ENCODE measurements around the gene NMT1. TPM values are rescaled to one million over a fixed set of nuclear protein-coding genes. Genes with fewer than 3 reads are reported as not detected.
A peak's percentile ranks its signal among the peaks of the same experiment; 100 is the strongest.

NMT1 gene
- total and polyA plus RNA-seq, 2 of the 13 experiments (the other 11 are each of a cell fraction or from before 2014, with no cell fraction given), result 75.7 to 142 TPM

DNA sequence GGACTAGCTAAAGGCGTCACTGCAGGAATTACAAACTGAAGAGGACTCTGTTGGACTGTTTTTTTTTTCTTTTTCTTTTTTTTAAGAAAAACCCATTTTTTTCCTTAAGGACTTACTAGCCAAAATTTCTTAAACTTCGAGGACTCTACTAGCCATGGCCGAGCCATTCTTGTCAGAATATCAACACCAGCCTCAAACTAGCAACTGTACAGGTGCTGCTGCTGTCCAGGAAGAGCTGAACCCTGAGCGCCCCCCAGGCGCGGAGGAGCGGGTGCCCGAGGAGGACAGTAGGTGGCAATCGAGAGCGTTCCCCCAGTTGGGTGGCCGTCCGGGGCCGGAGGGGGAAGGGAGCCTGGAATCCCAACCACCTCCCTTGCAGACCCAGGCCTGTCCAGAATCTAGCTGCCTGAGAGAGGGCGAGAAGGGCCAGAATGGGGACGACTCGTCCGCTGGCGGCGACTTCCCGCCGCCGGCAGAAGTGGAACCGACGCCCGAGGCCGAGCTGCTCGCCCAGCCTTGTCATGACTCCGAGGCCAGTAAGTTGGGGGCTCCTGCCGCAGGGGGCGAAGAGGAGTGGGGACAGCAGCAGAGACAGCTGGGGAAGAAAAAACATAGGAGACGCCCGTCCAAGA is 88.0 kb downstream of the NMT1 start (continued):
- TF ChIP-seq REPIN1 (CRISPR knock-in tag; IDR thresholded peaks at IDR 0.05; ENCODE audit: borderline replicate concordance, low read depth) (peak; percentile 67), ZNF558 (CRISPR knock-in tag; IDR thresholded peaks at IDR 0.05; ENCODE audit: borderline replicate concordance) (no peak), ARID2 (CRISPR knock-in tag; IDR thresholded peaks at IDR 0.05; ENCODE audit: borderline replicate concordance) (peak; percentile 47), ZNF792 (CRISPR knock-in tag; IDR thresholded peaks at IDR 0.05) (peak; percentile 74), ZNF790 (CRISPR knock-in tag; IDR thresholded peaks at IDR 0.05; ENCODE audit: borderline replicate concordance) (peak; percentile 79; the same call in 1 of the 2 replicates), HNRNPK (IDR thresholded peaks at IDR 0.05; ENCODE audit: low read depth, low read length, poor library complexity, severe bottlenecking) (peak; percentile 39), SSRP1 (CRISPR knock-in tag; IDR thresholded peaks at IDR 0.05) (peak; percentile 46; the same call in 1 of the 2 replicates), RAD21 (CRISPR knock-in tag; IDR thresholded peaks at IDR 0.05) (peak; percentile 94), KDM6A (CRISPR knock-in tag; IDR thresholded peaks at IDR 0.05; ENCODE audit: low read depth) (no peak), ZNF20 (CRISPR knock-in tag; IDR thresholded peaks at IDR 0.05) (no peak; the same call in 1 of the 2 replicates), MIER2 (CRISPR knock-in tag; IDR thresholded peaks at IDR 0.05) (peak; percentile 67; the same call in 1 of the 2 replicates), ISX (CRISPR knock-in tag; conservative IDR thresholded peaks at IDR 0.05) (no peak), ZNF17 (CRISPR knock-in tag; IDR thresholded peaks at IDR 0.05) (no peak), HOXA9 (CRISPR knock-in tag; IDR thresholded peaks at IDR 0.05; ENCODE audit: borderline replicate concordance) (no peak; the same call in none of the 2 replicates)
- TF ChIP-seq, protein P1, sequence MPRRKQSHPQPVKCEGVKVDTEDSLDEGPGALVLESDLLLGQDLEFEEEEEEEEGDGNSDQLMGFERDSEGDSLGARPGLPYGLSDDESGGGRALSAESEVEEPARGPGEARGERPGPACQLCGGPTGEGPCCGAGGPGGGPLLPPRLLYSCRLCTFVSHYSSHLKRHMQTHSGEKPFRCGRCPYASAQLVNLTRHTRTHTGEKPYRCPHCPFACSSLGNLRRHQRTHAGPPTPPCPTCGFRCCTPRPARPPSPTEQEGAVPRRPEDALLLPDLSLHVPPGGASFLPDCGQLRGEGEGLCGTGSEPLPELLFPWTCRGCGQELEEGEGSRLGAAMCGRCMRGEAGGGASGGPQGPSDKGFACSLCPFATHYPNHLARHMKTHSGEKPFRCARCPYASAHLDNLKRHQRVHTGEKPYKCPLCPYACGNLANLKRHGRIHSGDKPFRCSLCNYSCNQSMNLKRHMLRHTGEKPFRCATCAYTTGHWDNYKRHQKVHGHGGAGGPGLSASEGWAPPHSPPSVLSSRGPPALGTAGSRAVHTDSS (CRISPR knock-in tag; conservative IDR thresholded peaks at IDR 0.05), result peak; percentile 81; the same call in 1 of the 2 replicates
- TF ChIP-seq, protein P2, sequence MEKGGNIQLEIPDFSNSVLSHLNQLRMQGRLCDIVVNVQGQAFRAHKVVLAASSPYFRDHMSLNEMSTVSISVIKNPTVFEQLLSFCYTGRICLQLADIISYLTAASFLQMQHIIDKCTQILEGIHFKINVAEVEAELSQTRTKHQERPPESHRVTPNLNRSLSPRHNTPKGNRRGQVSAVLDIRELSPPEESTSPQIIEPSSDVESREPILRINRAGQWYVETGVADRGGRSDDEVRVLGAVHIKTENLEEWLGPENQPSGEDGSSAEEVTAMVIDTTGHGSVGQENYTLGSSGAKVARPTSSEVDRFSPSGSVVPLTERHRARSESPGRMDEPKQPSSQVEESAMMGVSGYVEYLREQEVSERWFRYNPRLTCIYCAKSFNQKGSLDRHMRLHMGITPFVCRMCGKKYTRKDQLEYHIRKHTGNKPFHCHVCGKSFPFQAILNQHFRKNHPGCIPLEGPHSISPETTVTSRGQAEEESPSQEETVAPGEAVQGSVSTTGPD (CRISPR knock-in tag; IDR thresholded peaks at IDR 0.05), result no peak
- TF ChIP-seq, protein P3, sequence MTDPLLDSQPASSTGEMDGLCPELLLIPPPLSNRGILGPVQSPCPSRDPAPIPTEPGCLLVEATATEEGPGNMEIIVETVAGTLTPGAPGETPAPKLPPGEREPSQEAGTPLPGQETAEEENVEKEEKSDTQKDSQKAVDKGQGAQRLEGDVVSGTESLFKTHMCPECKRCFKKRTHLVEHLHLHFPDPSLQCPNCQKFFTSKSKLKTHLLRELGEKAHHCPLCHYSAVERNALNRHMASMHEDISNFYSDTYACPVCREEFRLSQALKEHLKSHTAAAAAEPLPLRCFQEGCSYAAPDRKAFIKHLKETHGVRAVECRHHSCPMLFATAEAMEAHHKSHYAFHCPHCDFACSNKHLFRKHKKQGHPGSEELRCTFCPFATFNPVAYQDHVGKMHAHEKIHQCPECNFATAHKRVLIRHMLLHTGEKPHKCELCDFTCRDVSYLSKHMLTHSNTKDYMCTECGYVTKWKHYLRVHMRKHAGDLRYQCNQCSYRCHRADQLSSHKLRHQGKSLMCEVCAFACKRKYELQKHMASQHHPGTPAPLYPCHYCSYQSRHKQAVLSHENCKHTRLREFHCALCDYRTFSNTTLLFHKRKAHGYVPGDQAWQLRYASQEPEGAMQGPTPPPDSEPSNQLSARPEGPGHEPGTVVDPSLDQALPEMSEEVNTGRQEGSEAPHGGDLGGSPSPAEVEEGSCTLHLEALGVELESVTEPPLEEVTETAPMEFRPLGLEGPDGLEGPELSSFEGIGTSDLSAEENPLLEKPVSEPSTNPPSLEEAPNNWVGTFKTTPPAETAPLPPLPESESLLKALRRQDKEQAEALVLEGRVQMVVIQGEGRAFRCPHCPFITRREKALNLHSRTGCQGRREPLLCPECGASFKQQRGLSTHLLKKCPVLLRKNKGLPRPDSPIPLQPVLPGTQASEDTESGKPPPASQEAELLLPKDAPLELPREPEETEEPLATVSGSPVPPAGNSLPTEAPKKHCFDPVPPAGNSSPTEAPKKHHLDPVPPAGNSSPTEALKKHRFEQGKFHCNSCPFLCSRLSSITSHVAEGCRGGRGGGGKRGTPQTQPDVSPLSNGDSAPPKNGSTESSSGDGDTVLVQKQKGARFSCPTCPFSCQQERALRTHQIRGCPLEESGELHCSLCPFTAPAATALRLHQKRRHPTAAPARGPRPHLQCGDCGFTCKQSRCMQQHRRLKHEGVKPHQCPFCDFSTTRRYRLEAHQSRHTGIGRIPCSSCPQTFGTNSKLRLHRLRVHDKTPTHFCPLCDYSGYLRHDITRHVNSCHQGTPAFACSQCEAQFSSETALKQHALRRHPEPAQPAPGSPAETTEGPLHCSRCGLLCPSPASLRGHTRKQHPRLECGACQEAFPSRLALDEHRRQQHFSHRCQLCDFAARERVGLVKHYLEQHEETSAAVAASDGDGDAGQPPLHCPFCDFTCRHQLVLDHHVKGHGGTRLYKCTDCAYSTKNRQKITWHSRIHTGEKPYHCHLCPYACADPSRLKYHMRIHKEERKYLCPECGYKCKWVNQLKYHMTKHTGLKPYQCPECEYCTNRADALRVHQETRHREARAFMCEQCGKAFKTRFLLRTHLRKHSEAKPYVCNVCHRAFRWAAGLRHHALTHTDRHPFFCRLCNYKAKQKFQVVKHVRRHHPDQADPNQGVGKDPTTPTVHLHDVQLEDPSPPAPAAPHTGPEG (CRISPR knock-in tag; IDR thresholded peaks at IDR 0.05), result no peak
- TF ChIP-seq, protein P4, sequence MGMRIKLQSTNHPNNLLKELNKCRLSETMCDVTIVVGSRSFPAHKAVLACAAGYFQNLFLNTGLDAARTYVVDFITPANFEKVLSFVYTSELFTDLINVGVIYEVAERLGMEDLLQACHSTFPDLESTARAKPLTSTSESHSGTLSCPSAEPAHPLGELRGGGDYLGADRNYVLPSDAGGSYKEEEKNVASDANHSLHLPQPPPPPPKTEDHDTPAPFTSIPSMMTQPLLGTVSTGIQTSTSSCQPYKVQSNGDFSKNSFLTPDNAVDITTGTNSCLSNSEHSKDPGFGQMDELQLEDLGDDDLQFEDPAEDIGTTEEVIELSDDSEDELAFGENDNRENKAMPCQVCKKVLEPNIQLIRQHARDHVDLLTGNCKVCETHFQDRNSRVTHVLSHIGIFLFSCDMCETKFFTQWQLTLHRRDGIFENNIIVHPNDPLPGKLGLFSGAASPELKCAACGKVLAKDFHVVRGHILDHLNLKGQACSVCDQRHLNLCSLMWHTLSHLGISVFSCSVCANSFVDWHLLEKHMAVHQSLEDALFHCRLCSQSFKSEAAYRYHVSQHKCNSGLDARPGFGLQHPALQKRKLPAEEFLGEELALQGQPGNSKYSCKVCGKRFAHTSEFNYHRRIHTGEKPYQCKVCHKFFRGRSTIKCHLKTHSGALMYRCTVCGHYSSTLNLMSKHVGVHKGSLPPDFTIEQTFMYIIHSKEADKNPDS (CRISPR knock-in tag; IDR thresholded peaks at IDR 0.05), result no peak

Measured in HepG2 (cell line).